ENCODE results near the gene KCNG4. TPM values are rescaled to one million over a fixed set of nuclear protein-coding genes. Genes with fewer than 3 reads are reported as not detected.

Gene KCNG4
- polyA plus RNA-seq, 3 donors = not detected

DNA sequence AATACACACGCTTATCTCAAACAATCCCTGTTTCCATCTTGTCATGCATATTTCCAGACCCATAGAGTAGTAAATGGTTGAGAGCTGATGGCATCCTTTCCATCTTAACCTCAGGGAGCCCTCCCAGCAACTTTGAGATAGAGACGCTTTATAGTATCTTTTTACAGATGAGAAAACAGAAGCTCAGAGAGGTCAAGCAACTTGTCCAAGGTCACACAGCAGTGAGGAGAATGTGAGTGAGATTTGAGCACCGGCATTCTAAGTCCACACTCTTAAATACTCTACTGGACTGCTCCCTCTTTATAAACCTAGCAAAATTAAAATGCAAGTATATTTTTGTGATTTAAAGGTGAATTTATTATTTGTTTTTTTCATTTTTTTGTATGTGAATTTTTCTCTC, 19.9 kb upstream of the KCNG4 start:
- H4K20me1 ChIP-seq (ENCODE audit: insufficient read depth, low read length) = no peaks in the 10 kb centered on the region
- peaks cover 0 to 3% of the 10 kb centered on the region in 2 donors for H3K9me3 ChIP-seq (replicated peaks in 1 of 2; ENCODE audit: control insufficient read depth in 1 of 2, insufficient read depth in 1 of 2, low read length in 2 of 2)
- no CpG with 5 or more reads among the region's 3 CpGs for WGBS (ENCODE audit: insufficient coverage)
- no peak overlapping the region for H3K4me3 ChIP-seq (replicated peaks in 1 of 3; ENCODE audit: low read depth in 2 of 3, low read length in 3 of 3)
- no peaks in the 10 kb centered on the region for H3K79me2 ChIP-seq (ENCODE audit: insufficient read depth, low read length)
- no peaks in the 10 kb centered on the region for H3K4me1 ChIP-seq (ENCODE audit: control insufficient read depth in 1 of 2, insufficient read depth in 2 of 2, low read length in 2 of 2)
- H2AFZ ChIP-seq (ENCODE audit: insufficient read depth, low read depth, low read length, poor library complexity, severe bottlenecking) = no peak overlapping the region
- H3K9me3 Mint-ChIP-seq = peaks cover 3 to 21% (median 7%) of the 10 kb centered on the region in 7 donors
- H3K27ac ChIP-seq (ENCODE audit: low read depth in 1 of 2, low read length in 2 of 2) = no peak overlapping the region
- no peaks in the 10 kb centered on the region for H3K36me3 ChIP-seq (replicated peaks in 1 of 2; ENCODE audit: control insufficient read depth in 1 of 2, insufficient read depth in 2 of 2, low read length in 2 of 2)
- H3K4me2 ChIP-seq (replicated peaks; ENCODE audit: extremely low read depth, low read length, poor library complexity, severe bottlenecking) = no peak overlapping the region
- no peak overlapping the region for H3K9ac ChIP-seq (ENCODE audit: insufficient read depth, low read length, poor library complexity, severe bottlenecking)
- H3K4me3 Mint-ChIP-seq = no peak overlapping the region
- intact Hi-C loops (cut with micrococcal nuclease) = no loop called here
- peaks cover 0 to 5% of the 10 kb centered on the region in 2 donors for H3K27me3 ChIP-seq (ENCODE audit: control insufficient read depth in 2 of 2, insufficient read depth in 2 of 2, low read length in 2 of 2)
- no peak overlapping the region for H3K27ac Mint-ChIP-seq
- no peaks in the 10 kb centered on the region for H3K4me1 Mint-ChIP-seq
- no peak for TF ChIP-seq CTCF (IDR thresholded peaks at IDR 0.05)
- H3K36me3 Mint-ChIP-seq = no peaks in the 10 kb centered on the region
- peaks cover 6 to 14% (median 10%) of the 10 kb centered on the region in 3 donors for H3K27me3 Mint-ChIP-seq (ENCODE audit: low read depth in 3 of 3)
- no peak for DNase-seq

GRCh38 chr16:84258266-84258665, 18.5 kb upstream of the KCNG4 start:
- Histone ChIP-seq H3K9me3 (replicated peaks in 1 of 2; ENCODE audit: control insufficient read depth in 1 of 2, insufficient read depth in 1 of 2, low read length in 2 of 2) (peaks cover 0 to 3% of the 10 kb centered on the region in 2 donors), H3K4me3 (replicated peaks in 1 of 3; ENCODE audit: low read depth in 2 of 3, low read length in 3 of 3) (no peak overlapping the region), H3K27ac (ENCODE audit: low read depth in 1 of 2, low read length in 2 of 2) (no peak overlapping the region), H2AFZ (ENCODE audit: insufficient read depth, low read depth, low read length, poor library complexity, severe bottlenecking) (no peak overlapping the region), H3K9ac (ENCODE audit: insufficient read depth, low read length, poor library complexity, severe bottlenecking) (no peak overlapping the region), H3K4me2 (replicated peaks; ENCODE audit: extremely low read depth, low read length, poor library complexity, severe bottlenecking) (no peak overlapping the region), H3K79me2 (ENCODE audit: insufficient read depth, low read length) (no peaks in the 10 kb centered on the region), H4K20me1 (ENCODE audit: insufficient read depth, low read length) (no peaks in the 10 kb centered on the region), H3K36me3 (replicated peaks in 1 of 2; ENCODE audit: control insufficient read depth in 1 of 2, insufficient read depth in 2 of 2, low read length in 2 of 2) (no peaks in the 10 kb centered on the region), H3K27me3 (ENCODE audit: control insufficient read depth in 2 of 2, insufficient read depth in 2 of 2, low read length in 2 of 2) (peaks cover 0 to 5% of the 10 kb centered on the region in 2 donors), H3K4me1 (ENCODE audit: control insufficient read depth in 1 of 2, insufficient read depth in 2 of 2, low read length in 2 of 2) (no peaks in the 10 kb centered on the region)
- intact Hi-C loops (cut with micrococcal nuclease) = no loop called here
- Mint-ChIP-seq H3K27ac (no peak overlapping the region), H3K9me3 (peaks cover 3 to 21% (median 7%) of the 10 kb centered on the region in 7 donors), H3K36me3 (no peaks in the 10 kb centered on the region), H3K4me1 (no peaks in the 10 kb centered on the region), H3K4me3 (no peak overlapping the region), H3K27me3 (ENCODE audit: low read depth in 3 of 3) (peaks cover 10 to 14% (median 10%) of the 10 kb centered on the region in 3 donors)
- no peak for DNase-seq
- no peak for TF ChIP-seq CTCF (IDR thresholded peaks at IDR 0.05)
- 97% methylated on average over 5 of the region's 11 CpGs for WGBS (ENCODE audit: insufficient coverage)
